GM15510 (cell line): ENCODE measurements around the gene ARHGAP15.

Source experiments
- POLR2A ChIP-seq: IDR thresholded peaks from 3 replicates; pipeline ENCODE4 v1.6.1; 2011; ENCODE audit warnings: borderline replicate concordance; ENCODE audit not compliant: insufficient read length; ENCODE audit errors: extremely low read depth

The ARHGAP15 gene

DNA sequence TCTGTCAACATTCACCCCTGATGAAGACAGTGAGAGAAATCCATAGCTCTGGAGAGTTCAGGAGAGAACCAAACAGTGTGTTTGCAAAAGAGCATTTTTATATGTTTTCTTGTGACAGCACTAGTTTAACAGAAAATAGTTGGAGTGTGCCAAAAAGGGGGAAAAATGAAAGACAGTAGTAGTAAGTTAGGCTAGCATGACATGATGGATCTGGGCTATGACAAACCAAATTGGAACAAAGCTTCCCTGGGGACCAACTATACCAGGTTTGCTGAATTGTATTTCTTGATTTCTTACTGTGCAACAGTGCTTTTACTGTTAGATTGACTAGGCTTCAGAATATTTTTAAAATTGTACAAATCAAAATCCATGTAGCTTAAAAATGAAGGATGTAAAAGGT, 159.8 kb downstream of the ARHGAP15 start:
- no peak for TF ChIP-seq POLR2A

DNA sequence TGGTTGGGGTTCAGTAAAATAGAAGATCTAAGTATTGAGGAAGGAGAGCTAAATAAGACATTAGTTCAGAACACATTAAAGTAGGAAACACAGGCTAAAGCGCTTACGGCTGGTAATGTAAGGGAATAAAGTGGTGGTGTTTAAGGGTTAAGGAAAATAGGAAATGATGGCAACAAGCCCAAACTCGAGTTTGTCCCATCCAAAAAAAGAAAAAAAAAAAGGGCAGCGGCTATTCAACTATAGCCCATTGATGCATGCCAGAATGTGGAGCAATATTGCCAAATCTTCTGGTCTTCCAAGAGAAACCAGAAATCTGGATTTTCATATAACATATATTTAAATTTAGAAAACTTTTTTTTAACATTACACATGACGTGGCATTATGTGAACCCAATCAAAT, 161.0 kb downstream of the ARHGAP15 start:
- no peak for TF ChIP-seq POLR2A

DNA sequence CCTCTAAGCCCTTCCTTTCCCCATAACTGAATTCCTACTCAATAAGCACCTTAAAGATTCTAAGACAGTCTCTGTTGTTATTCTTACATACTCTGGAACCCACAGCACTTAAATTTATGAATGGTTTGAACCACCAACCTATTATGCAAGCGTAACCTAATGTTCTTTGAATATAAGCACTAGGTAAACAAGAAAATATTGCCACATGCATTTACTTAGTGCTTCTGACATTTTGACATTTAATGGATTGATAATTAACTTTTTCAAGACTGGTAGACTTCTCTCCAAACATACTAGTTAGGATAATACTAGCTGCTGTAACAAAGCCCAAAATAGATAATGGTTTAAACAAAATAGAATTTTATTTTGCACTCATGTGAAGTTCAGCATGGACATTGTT, 164.8 kb downstream of the ARHGAP15 start:
- TF ChIP-seq POLR2A = no peak

DNA sequence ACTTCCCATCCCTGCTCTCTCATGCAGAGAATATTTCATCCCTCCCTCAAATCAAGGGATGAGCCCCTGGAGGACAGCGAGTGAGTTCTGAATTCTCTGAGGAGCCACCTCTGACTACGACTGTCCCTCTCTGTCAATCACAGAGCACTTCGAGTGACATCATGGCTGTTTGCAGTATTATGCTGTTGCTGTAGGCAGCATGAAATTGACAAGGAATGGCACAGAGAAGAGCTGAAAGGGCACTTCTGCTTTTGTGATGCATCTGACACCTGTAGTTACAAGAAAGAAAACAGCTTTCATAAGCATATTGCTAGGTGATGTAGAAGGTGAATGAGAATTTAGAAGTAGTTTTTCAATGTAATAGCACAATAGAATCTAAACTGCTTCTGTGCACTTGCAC, 166.9 kb downstream of the ARHGAP15 start:
- no peak for TF ChIP-seq POLR2A

DNA sequence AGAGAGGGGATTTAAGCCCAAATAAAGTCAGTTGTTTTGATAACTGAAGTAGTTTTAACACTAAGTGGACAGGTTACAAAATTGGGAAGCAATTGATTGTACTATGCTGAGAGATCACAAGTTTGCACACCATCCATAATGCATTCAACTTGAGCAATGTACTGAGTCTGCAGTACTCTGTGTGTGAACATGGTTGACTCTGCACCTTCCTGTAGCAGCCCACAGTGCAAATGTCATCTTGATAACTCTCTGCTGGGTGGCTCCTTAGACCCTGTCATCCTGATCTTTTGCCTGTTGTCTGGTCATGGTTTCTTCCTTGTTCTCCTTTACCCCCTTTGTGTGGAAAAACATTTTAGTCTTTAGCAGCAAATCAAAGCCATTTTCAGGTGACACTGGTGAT, 168.0 kb downstream of the ARHGAP15 start:
- TF ChIP-seq POLR2A = no peak

DNA sequence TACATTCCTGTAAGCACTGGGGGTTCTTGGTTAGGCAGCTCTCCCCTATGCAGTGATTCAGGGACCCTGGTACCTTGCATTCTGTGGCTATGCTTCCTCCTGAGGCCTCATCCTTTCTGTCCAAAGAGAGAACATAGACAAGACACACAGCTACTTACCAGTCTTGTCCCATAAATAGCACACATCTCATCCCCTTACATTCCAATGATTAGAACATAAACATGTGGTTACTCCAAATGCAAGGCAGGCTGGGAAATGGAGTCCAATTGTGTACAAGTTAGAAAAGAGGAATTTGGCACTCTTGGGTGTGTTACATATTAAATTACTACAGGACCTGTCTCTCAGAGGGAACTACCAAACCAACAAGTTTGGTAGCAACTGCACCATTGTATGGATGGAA, 171.3 kb downstream of the ARHGAP15 start:
- no peak for TF ChIP-seq POLR2A

DNA sequence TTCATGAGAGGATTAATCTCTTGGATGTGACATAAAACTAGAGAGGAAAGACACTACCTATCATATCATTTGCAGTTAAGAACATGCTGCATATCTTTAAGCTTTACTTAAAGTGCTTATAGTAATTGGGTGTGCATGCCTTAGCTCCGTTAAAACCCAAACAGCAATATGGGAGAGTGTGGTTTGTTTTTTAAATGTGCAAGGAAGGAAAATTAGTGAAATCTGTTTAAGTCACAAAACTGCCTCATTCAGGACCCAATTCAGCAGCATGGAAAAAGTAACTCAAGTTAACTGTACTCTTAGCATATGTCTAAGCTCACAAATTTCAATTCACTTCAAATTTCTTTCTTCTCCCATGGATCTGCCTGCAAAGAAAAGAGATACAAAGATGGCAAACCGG, 182.2 kb downstream of the ARHGAP15 start:
- no peak for TF ChIP-seq POLR2A

DNA sequence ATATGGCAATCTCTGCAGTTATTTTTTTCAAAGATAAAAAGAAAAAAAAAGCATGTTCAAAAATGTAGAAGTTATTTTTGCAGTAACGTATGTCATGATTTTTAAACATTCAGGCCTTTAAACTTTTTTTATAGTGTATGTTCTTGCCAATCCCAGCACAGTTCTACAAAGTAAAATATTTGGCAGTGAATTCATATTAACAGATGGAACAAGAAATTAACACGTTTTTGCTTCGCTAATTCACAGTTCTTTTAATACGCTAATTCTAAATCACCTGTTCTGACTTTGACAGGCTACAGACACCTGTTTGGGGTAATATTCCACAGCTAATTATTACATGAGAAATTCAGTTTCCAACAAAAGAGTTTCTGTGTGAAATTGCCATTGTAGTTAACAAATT, 183.2 kb downstream of the ARHGAP15 start:
- no peak for TF ChIP-seq POLR2A

DNA sequence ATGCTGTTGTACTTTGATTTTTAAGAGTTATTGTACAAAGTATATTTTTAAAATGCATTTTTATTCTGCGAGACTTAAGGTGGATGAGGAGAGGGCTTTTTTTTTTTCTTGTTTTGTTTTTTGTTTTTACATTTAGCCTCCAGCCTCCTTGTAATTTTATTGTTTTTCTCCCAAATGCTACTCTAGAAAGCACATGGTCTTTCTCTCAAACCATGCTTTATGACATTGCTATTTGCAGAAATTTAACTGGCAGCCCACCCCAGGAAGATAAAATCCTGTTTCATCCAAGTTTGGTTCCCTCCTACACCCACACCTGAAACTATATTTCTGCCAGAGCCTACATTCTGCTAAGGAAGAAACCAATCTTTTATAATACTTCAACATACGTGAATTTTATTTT, 184.6 kb downstream of the ARHGAP15 start:
- no peak for TF ChIP-seq POLR2A

DNA sequence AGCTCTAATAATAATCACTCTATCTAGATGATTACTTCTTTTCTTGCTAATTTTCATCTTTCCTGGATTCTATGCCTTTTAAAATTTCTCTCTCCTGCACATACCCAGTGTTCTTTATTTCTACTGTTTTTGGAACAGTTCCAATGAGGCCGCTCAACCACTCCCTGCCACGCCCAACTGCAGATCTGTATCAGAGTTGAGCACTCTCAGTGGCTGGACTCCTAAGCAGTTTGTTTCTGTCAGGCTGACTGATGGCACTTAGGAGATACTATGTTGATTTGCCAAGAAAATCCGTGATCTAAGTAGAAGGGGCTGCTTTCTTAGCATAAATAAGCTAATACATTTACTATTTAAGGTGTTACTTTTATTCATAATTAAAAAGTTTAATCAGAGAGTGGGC, 192.8 kb downstream of the ARHGAP15 start:
- no peak for TF ChIP-seq POLR2A

DNA sequence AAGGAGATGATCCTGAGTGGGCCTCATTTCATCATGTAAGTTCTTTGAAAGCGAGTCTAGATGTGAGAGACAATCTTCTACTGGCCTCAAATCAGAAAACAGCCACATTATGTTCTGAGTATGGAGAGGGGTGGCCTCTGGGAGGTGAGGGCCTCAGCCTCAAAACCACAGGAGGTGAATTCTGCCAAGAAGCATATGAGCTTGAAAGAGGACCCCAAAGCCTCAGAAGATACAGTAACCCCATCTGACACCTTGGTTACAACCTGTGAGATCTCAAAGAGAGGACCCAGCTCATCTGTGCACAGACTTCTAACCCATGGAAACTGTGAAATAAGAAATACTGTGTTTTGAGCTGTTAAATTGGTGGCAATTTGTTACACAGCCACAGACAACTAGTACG, 200.1 kb downstream of the ARHGAP15 start:
- TF ChIP-seq POLR2A = no peak

DNA sequence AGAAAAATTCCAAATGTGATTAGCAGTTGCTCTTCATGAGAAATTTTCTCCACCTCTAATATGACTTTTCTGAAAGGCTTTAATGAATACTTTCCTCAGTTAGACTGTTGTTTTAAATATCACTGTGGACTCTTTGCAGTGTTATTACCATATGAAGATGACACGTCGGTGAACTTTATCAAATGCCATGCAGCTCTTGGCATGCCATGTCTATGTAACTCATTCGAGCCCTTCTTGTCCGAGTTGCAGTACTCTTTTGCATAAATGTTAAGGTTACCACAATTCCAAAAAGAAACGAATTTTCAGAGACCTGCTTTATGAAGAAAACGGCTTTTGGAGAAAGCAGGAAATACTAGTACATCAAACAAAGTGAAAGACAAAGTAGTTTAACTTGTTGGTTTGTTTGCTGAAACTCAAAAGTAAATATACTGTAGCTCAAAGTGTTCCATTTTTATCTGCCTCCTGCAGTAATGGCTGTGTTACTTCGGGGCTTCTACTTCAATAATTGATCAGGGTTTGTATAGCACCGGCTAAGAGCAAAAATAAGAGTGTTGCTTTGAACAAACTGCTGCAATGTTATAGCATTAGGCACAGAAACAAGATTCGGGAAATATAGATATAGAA, 204.1 kb downstream of the ARHGAP15 start:
- TF ChIP-seq POLR2A = no peak

DNA sequence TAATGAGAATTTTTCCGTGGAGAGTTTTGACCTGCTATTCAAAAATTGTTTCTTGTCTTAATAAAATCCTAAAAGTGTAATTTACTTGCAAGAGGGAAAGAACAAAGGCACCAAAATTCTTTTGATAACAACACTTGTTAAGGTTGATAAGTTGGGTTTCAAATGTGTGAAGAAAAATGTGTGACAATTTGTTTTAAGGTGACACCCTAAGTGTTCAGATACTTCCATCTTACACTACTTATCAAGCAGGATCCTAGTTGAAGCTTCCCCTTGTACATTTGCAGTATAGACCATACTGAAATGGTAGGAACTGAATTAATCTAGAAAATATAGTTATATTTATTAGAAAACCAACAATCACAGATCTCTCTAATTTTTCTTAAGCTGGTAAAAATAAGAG, 204.6 kb downstream of the ARHGAP15 start:
- no peak for TF ChIP-seq POLR2A

DNA sequence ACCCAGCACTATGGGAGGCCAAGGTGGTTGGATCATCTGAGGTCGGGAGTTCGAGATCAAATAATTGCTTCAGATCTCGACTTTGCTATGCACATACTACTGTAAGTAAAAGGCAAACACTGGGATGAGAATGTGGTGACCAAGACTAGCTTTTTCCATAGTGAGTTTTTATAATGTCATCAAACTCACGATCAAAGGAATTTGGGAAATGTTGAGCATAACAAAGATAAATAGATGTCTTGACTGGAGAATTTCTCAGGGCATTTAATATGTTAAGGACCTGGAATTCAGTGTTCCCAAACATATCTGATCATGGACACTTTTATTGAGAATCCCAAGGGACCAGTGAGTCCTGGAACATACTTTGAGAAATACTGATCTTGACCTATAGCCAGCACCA, 205.6 kb downstream of the ARHGAP15 start:
- no peak for TF ChIP-seq POLR2A

DNA sequence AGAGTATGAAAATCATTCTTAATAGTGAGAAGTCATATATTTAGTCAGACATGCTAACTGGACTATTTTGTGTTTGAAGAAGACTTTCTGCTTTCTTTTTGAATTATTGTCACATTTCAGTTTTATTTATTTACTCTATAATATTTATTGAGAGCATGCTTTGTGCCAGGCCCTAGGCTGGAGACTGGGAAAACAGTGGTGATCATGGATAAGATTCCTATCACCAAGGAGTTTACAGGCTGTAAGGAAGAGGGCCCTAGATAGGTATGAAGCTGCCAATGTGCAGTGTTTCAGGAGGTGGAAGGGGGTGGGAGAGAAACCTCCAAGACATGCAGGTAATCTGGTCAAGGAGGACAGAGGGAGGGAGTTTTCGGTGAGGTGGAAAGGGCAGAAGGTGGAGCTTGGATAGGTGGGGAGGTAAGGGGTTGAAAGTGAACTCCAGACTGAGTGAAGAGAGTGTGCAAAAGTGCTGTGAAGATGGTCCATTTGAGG, 207.5 kb downstream of the ARHGAP15 start:
- no peak for TF ChIP-seq POLR2A

DNA sequence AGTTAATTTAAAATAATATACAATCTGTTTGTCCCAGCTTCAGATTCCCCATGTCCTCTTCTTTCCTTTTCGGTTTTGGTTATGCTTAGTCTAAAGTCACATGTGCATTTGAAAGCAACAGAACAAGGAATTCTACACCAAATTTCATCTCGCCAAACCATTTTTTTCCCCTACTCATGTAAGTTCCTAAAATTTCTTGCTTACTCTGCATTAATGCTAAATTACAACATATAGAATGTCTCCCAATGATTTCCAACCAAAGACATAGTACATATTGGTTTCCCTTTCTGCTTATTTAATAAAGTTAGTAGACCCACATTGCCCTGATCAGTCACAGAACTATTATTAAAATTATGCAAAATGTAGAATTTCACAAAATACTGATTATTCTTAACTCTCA, 212.3 kb downstream of the ARHGAP15 start:
- no peak for TF ChIP-seq POLR2A

DNA sequence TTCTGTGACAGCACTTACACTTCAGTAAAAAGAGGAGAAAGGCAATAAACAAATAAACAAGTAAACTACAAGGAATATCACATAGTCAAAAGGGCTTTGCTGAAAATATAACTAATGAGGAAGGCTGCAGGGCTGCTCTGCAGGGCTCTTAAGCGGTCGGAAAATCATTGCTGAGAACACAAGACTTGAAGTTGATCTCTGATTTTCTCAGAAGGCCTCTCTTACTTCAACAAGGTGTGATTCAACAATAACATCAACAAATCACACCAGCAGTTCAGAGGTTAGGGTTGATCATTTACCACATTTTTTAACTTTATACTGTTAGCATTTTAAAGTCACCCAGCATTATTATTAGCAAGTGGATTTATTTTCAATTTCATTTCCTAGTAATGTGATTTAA, 215.6 kb downstream of the ARHGAP15 start:
- TF ChIP-seq POLR2A = no peak
